GM18858 (cell line): ENCODE data around the gene GNLY.
"Not testable (repeated sequence)": the region's sequence is repeated elsewhere in the genome, so short reads cannot be mapped to it uniquely, and the experiment has no call there.

Experiments used
- ATAC-seq: cut with Tn5 transposase; IDR thresholded peaks from one replicate; pipeline ENCODE4 v1.9.1; 2021; ENCODE audit not compliant: unreplicated experiment

The GNLY gene

GRCh38 chr2:85706599-85707296 is 12.6 kb downstream of the GNLY start:
- no peak for ATAC-seq

GRCh38 chr2:85707304-85707703 is 13.1 kb downstream of the GNLY start:
- ATAC-seq = no peak

- no peak for ATAC-seq
These were observed 14.5 kb downstream of the GNLY start for GRCh38 chr2:85708641-85709040.

- ATAC-seq = no peak
These were observed 15.2 kb downstream of the GNLY start for GRCh38 chr2:85709401-85709811.

GRCh38 chr2:85710687-85711577 is 16.8 kb downstream of the GNLY start:
- ATAC-seq = no peak

- no peak for ATAC-seq
These were observed 17.5 kb downstream of the GNLY start for GRCh38 chr2:85711578-85712060.

GRCh38 chr2:85712336-85712735 is 18.2 kb downstream of the GNLY start:
- ATAC-seq = no peak

GRCh38 chr2:85712849-85713612 is 18.9 kb downstream of the GNLY start:
- ATAC-seq = no peak

GRCh38 chr2:85713836-85714235 is 19.7 kb downstream of the GNLY start:
- ATAC-seq = no peak

GRCh38 chr2:85714421-85714820 is 20.3 kb downstream of the GNLY start:
- ATAC-seq = not testable (repeated sequence)

- ATAC-seq = no peak
These were observed 20.7 kb downstream of the GNLY start for GRCh38 chr2:85714841-85715240.

- no peak for ATAC-seq
These were observed 22.3 kb downstream of the GNLY start for GRCh38 chr2:85716346-85716914.

- no peak for ATAC-seq
These were observed 23.3 kb downstream of the GNLY start for GRCh38 chr2:85717308-85718008.

- ATAC-seq = no peak
These were observed 23.8 kb downstream of the GNLY start for GRCh38 chr2:85718009-85718391.

- ATAC-seq = no peak
These were observed 24.8 kb downstream of the GNLY start for GRCh38 chr2:85718885-85719492.

- ATAC-seq = no peak
These were observed 25.6 kb downstream of the GNLY start for GRCh38 chr2:85719609-85720240.

GRCh38 chr2:85720533-85720932 is 26.4 kb downstream of the GNLY start:
- ATAC-seq = no peak

- ATAC-seq = no peak
These were observed 27.5 kb downstream of the GNLY start for GRCh38 chr2:85721641-85722040.

GRCh38 chr2:85722519-85722918 is 28.4 kb downstream of the GNLY start:
- no peak for ATAC-seq
